SH-SY5Y (cell line): ENCODE data around the gene C19orf67.

Source experiments
- GATA2 ChIP-seq: IDR thresholded peaks from 2 replicates; pipeline ENCODE4 v1.6.1; 2011; ENCODE audit warnings: mild to moderate bottlenecking, low read depth, low read length
- GATA3 ChIP-seq: IDR thresholded peaks from 2 replicates; pipeline ENCODE4 v1.6.1; 2011; ENCODE audit warnings: low read depth, mild to moderate bottlenecking, low read length, moderate library complexity

DNA sequence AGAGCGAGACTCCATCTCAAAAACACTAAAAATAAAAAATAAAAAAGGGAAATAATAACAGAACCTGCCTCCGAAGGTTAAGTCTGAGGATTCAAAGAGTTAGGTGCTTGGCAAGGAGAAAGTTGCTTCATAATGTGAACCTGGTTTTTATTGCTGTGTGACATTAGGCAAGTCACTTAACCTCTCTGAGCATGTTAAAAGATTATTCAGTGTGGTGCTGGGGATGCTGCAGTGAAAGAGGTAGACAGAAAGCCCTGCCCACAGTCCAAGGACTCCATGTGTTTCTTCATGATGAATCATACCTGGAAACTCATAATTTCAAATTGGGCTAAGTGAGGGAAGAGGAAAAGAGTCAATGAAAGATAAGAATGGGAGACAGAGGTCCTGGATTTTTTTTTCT lies 51.6 kb downstream of the C19orf67 start:
- TF ChIP-seq GATA2 = no peak
- TF ChIP-seq GATA3 = no peak
